HEK293T (cell line): ENCODE data around the gene NPLOC4.
"Not testable (repeated sequence)": the region's sequence is repeated elsewhere in the genome, so short reads cannot be mapped to it uniquely, and the experiment has no call there.

ENCODE experiments used
- CTCF ChIA-PET: fragments of 350-600 bp; formaldehyde crosslinking; extraction: SDS; loops from one replicate; lab custom pipeline; 2021; ENCODE audit warnings: antibody characterized with exemption, inconsistent platforms; lab: Yijun Ruan, JAX
- POLR2A ChIA-PET: fragments of 350-600 bp; formaldehyde crosslinking; extraction: SDS; loops from one replicate; lab custom pipeline; 2020; ENCODE audit warnings: antibody characterized with exemption, inconsistent platforms; lab: Yijun Ruan, JAX
- DNase-seq: peaks from one replicate; pipeline ENCODE4 v3.0.0; 2012; ENCODE audit warnings: mixed read lengths; ENCODE audit errors: extremely low spot score
- ARNT ChIP-seq: fragments of 450-650 bp; IDR thresholded peaks from 2 replicates; pipeline ENCODE4 v1.6.1; 2017; ENCODE audit warnings: mild to moderate bottlenecking
- BHLHE40 ChIP-seq: fragments of 450-650 bp; IDR thresholded peaks from 2 replicates; pipeline ENCODE4 v1.6.1; 2016; ENCODE audit warnings: mild to moderate bottlenecking, moderate library complexity, borderline replicate concordance
- CTBP1 ChIP-seq: fragments of 450-650 bp; IDR thresholded peaks from 2 replicates; pipeline ENCODE4 v1.6.1; 2016; ENCODE audit warnings: borderline replicate concordance
- ELF4 ChIP-seq: fragments of 450-650 bp; IDR thresholded peaks from 2 replicates; pipeline ENCODE4 v1.6.1; 2017; ENCODE audit warnings: antibody characterized with exemption
- FOXA1 ChIP-seq: fragments of 450-650 bp; IDR thresholded peaks from 2 replicates; pipeline ENCODE4 v1.6.1; 2016; ENCODE audit warnings: mild to moderate bottlenecking
- FOXK2 ChIP-seq: fragments of 450-650 bp; IDR thresholded peaks from 2 replicates; pipeline ENCODE4 v1.6.1; 2016; ENCODE audit warnings: mild to moderate bottlenecking
- FOXM1 ChIP-seq: fragments of 450-650 bp; IDR thresholded peaks from 2 replicates; pipeline ENCODE4 v1.6.1; 2017; ENCODE audit warnings: mild to moderate bottlenecking, borderline replicate concordance
- HDGF ChIP-seq: fragments of 450-650 bp; IDR thresholded peaks from 2 replicates; pipeline ENCODE4 v1.6.1; 2017; ENCODE audit warnings: antibody characterized with exemption, borderline replicate concordance
- L3MBTL2 ChIP-seq: fragments of 450-650 bp; conservative IDR thresholded peaks from 2 replicates; pipeline ENCODE4 v1.6.1; 2016; ENCODE audit warnings: mild to moderate bottlenecking
- LEF1 ChIP-seq: fragments of 450-650 bp; IDR thresholded peaks from 2 replicates; pipeline ENCODE4 v1.6.1; 2017; ENCODE audit warnings: mild to moderate bottlenecking, borderline replicate concordance
- NFRKB ChIP-seq: fragments of 450-650 bp; IDR thresholded peaks from 2 replicates; pipeline ENCODE4 v1.6.1; 2016; ENCODE audit warnings: mild to moderate bottlenecking, moderate library complexity
- SP1 ChIP-seq: fragments of 450-650 bp; IDR thresholded peaks from 2 replicates; pipeline ENCODE4 v1.6.1; 2017
- SUZ12 ChIP-seq: fragments of 450-650 bp; IDR thresholded peaks from 2 replicates; pipeline ENCODE4 v1.6.1; 2016; ENCODE audit warnings: mild to moderate bottlenecking
- TARDBP ChIP-seq: fragments of 450-650 bp; IDR thresholded peaks from 2 replicates; pipeline ENCODE4 v1.6.1; 2016
- ZNF384 ChIP-seq: fragments of 450-650 bp; IDR thresholded peaks from 2 replicates; pipeline ENCODE4 v1.6.1; 2016
- TF ChIP-seq, protein P1 (sequence below): fragments of 450-650 bp; IDR thresholded peaks from 2 replicates; pipeline ENCODE4 v1.6.1; 2016

Gene NPLOC4

GRCh38 chr17:81621494-81622130 is 15.3 kb downstream of the NPLOC4 start:
- POLR2A ChIA-PET = interaction anchor here (1.3 kb wide), 1 partner anchor 55 kb away, joined by 3 read pairs; no protein-coding TSS in a partner anchor
- CTCF ChIA-PET = no interaction called here
- DNase-seq = no peak
- no peak for TF ChIP-seq FOXM1
- TF ChIP-seq FOXA1 = no peak
- TF ChIP-seq L3MBTL2 = no peak
- TF ChIP-seq NFRKB = no peak
- TF ChIP-seq BHLHE40 = no peak
- TF ChIP-seq LEF1 = no peak
- no peak for TF ChIP-seq TARDBP
- TF ChIP-seq ELF4 = no peak
- no peak for TF ChIP-seq SUZ12
- TF ChIP-seq ZNF384 = no peak
- TF ChIP-seq FOXK2 = no peak
- TF ChIP-seq ARNT = no peak
- no peak for TF ChIP-seq HDGF
- TF ChIP-seq CTBP1 = no peak

DNA sequence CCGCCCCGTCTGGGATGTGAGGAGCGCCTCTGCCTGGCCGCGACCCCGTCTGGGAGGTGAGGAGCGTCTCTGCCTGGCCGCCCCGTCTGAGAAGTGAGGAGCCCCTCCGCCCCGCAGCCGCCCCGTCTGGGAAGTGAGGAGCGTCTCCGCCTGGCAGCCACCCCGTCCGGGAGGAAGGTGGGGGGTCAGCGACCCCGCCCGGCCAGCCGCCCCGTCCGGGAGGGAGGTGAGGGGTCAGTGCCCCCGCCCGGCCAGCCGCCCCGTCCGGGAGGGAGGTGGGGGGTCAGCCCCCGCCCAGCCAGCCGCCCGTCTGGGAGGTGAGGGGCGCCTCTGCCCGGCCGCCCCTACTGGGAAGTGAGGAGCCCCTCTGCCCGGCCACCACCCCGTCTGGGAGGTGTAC is 18.6 kb downstream of the NPLOC4 start:
- DNase-seq, CTCF ChIA-PET, POLR2A ChIA-PET: not testable (repeated sequence)

GRCh38 chr17:81616877-81617276 is 20.0 kb downstream of the NPLOC4 start:
- ChIA-PET CTCF (no interaction called here), POLR2A (no interaction called here)
- no peak for DNase-seq
- no peak for TF ChIP-seq SUZ12
- TF ChIP-seq FOXK2 = no peak
- TF ChIP-seq L3MBTL2 = no peak
- TF ChIP-seq TARDBP = no peak
- no peak for TF ChIP-seq CTBP1
- TF ChIP-seq LEF1 = no peak
- TF ChIP-seq NFRKB = no peak
- TF ChIP-seq ELF4 = no peak
- TF ChIP-seq, protein P1, sequence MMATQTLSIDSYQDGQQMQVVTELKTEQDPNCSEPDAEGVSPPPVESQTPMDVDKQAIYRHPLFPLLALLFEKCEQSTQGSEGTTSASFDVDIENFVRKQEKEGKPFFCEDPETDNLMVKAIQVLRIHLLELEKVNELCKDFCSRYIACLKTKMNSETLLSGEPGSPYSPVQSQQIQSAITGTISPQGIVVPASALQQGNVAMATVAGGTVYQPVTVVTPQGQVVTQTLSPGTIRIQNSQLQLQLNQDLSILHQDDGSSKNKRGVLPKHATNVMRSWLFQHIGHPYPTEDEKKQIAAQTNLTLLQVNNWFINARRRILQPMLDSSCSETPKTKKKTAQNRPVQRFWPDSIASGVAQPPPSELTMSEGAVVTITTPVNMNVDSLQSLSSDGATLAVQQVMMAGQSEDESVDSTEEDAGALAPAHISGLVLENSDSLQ = no peak
- TF ChIP-seq SP1 = no peak
- TF ChIP-seq ARNT = no peak
- TF ChIP-seq FOXM1 = no peak
- TF ChIP-seq FOXA1 = no peak
- no peak for TF ChIP-seq HDGF
- TF ChIP-seq ZNF384 = no peak
- no peak for TF ChIP-seq BHLHE40

- TF ChIP-seq SP1 (no peak), ZNF384 (no peak), CTBP1 (no peak), FOXK2 (no peak), FOXA1 (no peak)
- CTCF ChIA-PET = no interaction called here
- no peak for DNase-seq
- POLR2A ChIA-PET = no interaction called here
Measured at GRCh38 chr17:81615401-81615930, 21.4 kb downstream of the NPLOC4 start.

GRCh38 chr17:81612172-81612970 is 24.5 kb downstream of the NPLOC4 start:
- POLR2A ChIA-PET = no interaction called here
- CTCF ChIA-PET = no interaction called here
- no peak for DNase-seq
- no peak for TF ChIP-seq FOXM1
- TF ChIP-seq, protein P1 = no peak
- TF ChIP-seq FOXA1 = no peak
- no peak for TF ChIP-seq ARNT
- TF ChIP-seq ELF4 = no peak
- no peak for TF ChIP-seq CTBP1
- TF ChIP-seq SUZ12 = no peak
- TF ChIP-seq TARDBP = no peak
- no peak for TF ChIP-seq FOXK2
- TF ChIP-seq L3MBTL2 = no peak
- TF ChIP-seq SP1 = no peak
- no peak for TF ChIP-seq ZNF384
- TF ChIP-seq LEF1 = no peak
- TF ChIP-seq HDGF = no peak
- no peak for TF ChIP-seq BHLHE40
- no peak for TF ChIP-seq NFRKB

DNA sequence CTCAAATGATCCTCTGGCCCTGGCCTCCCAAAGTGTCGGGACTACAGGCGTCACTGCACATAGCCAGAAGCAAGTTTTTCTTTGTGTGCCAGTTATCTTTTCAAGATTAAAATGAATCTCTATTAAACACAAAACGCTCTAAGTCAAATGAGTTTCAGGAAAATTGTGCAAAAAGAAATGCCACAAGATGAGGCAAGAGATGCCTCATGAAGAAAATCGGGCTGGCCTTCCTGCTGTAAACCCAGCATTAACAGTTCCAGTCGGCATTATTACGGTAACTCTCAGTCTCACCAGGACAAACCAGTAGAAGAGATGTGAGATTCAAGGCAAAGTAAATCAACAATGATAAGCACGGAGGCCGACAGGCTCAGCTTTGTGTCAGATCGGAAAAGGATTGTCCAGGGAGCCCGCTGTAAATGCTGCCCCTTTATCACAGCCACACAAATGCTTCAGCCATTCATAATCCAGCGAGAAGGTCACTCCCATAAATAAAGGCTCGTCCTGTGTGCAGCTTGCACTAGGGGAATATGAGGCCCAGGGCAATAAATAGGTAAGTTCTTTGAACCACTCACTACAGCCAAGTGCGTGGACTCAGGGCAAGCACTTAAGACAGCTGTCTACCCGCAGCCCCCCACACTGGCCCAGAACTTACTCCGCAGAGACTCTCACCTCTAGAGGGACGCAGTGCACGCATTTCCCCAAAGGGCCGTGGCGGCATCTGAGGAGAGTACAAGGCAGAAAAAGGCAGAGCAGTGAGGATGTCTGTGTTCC is 27.2 kb downstream of the NPLOC4 start:
- ChIA-PET POLR2A (no interaction called here), CTCF (no interaction called here)
- no peak for DNase-seq
- TF ChIP-seq ELF4 (no peak), NFRKB (no peak), ARNT (no peak), SP1 (no peak), ZNF384 (no peak), FOXM1 (no peak), LEF1 (no peak), L3MBTL2 (no peak), FOXA1 (no peak), BHLHE40 (no peak), FOXK2 (no peak), CTBP1 (no peak), TARDBP (no peak)
- TF ChIP-seq, protein P1 = no peak
